Neuron (in vitro differentiated cells): ENCODE measurements around the gene RBPJL.

Experiments used
- H2AFZ ChIP-seq: one replicate; pipeline ENCODE4 v1.6.1; 2013; ENCODE audit warnings: low read depth, mild to moderate bottlenecking, inconsistent platforms, low read length, moderate library complexity
- H3K27me3 ChIP-seq: one replicate; pipeline ENCODE4 v1.6.1; 2013; ENCODE audit warnings: low read length; ENCODE audit not compliant: insufficient read depth
- H3K36me3 ChIP-seq: one replicate; pipeline ENCODE4 v1.6.1; 2013; ENCODE audit warnings: low read length; ENCODE audit not compliant: insufficient read depth
- H3K4me1 ChIP-seq: one replicate; pipeline ENCODE4 v1.6.1; 2013; ENCODE audit warnings: low read length; ENCODE audit not compliant: insufficient read depth
- H3K4me3 ChIP-seq: 2 replicates; pipeline ENCODE4 v1.5.1; 2013; ENCODE audit warnings: mild to moderate bottlenecking, low read length, moderate library complexity
- H3K9me3 ChIP-seq: one replicate; pipeline ENCODE4 v1.6.1; 2013; ENCODE audit warnings: low read length

Gene RBPJL

GRCh38 chr20:45330476-45330875 lies 23.8 kb downstream of the RBPJL start:
- H2AFZ ChIP-seq = no peak overlapping the region
- no peaks in the 10 kb centered on the region for H3K27me3 ChIP-seq
- H3K9me3 ChIP-seq = no peaks in the 10 kb centered on the region
- H3K36me3 ChIP-seq = no peaks in the 10 kb centered on the region
- H3K4me1 ChIP-seq = peaks cover 2% of the 10 kb centered on the region
- H3K4me3 ChIP-seq = no peak overlapping the region

- no peaks in the 10 kb centered on the region for H3K27me3 ChIP-seq
- H3K4me1 ChIP-seq = peaks cover 4% of the 10 kb centered on the region
- no peaks in the 10 kb centered on the region for H3K36me3 ChIP-seq
Measured at GRCh38 chr20:45336530-45337366, 30.1 kb downstream of the RBPJL start.

GRCh38 chr20:45337367-45338120 lies 30.9 kb downstream of the RBPJL start:
- Histone ChIP-seq H3K27me3 (no peaks in the 10 kb centered on the region), H3K9me3 (no peaks in the 10 kb centered on the region), H3K4me3 (no peak overlapping the region), H2AFZ (no peak overlapping the region), H3K4me1 (peaks cover 11% of the 10 kb centered on the region), H3K36me3 (no peaks in the 10 kb centered on the region)

More at GRCh38 chr20:45336530-45337366, 30.1 kb downstream of the RBPJL start:
- Histone ChIP-seq H3K9me3 (no peaks in the 10 kb centered on the region), H3K4me3 (no peak overlapping the region), H2AFZ (no peak overlapping the region)

- Histone ChIP-seq H3K36me3 (no peaks in the 10 kb centered on the region), H3K4me3 (no peak overlapping the region)
Measured at GRCh38 chr20:45338121-45339030, 31.7 kb downstream of the RBPJL start.

GRCh38 chr20:45339084-45339483 lies 32.4 kb downstream of the RBPJL start:
- Histone ChIP-seq H3K9me3 (no peaks in the 10 kb centered on the region), H2AFZ (no peak overlapping the region), H3K36me3 (no peaks in the 10 kb centered on the region), H3K27me3 (no peaks in the 10 kb centered on the region), H3K4me3 (no peak overlapping the region), H3K4me1 (peaks cover 23% of the 10 kb centered on the region)

More at GRCh38 chr20:45338121-45339030, 31.7 kb downstream of the RBPJL start:
- Histone ChIP-seq H3K4me1 (peaks cover 18% of the 10 kb centered on the region), H2AFZ (no peak overlapping the region), H3K27me3 (no peaks in the 10 kb centered on the region), H3K9me3 (no peaks in the 10 kb centered on the region)

- Histone ChIP-seq H2AFZ (no peak overlapping the region), H3K9me3 (no peaks in the 10 kb centered on the region), H3K36me3 (no peaks in the 10 kb centered on the region), H3K4me3 (no peak overlapping the region), H3K4me1 (peaks cover 25% of the 10 kb centered on the region), H3K27me3 (no peaks in the 10 kb centered on the region)
Measured at GRCh38 chr20:45339799-45340198, 33.2 kb downstream of the RBPJL start.

GRCh38 chr20:45340236-45340847 lies 33.7 kb downstream of the RBPJL start:
- Histone ChIP-seq H3K9me3 (no peaks in the 10 kb centered on the region), H2AFZ (no peak overlapping the region), H3K27me3 (peaks cover under 1% of the 10 kb centered on the region), H3K4me3 (no peak overlapping the region), H3K4me1 (peaks cover 25% of the 10 kb centered on the region), H3K36me3 (no peaks in the 10 kb centered on the region)

GRCh38 chr20:45340951-45341350 lies 34.3 kb downstream of the RBPJL start:
- H3K4me1 ChIP-seq = peaks cover 25% of the 10 kb centered on the region
- H2AFZ ChIP-seq = no peak overlapping the region
- H3K36me3 ChIP-seq = no peaks in the 10 kb centered on the region
- no peak overlapping the region for H3K4me3 ChIP-seq
- no peaks in the 10 kb centered on the region for H3K9me3 ChIP-seq
- H3K27me3 ChIP-seq = peaks cover 3% of the 10 kb centered on the region

GRCh38 chr20:45341579-45341938 lies 34.9 kb downstream of the RBPJL start:
- Histone ChIP-seq H3K9me3 (no peaks in the 10 kb centered on the region), H3K4me1 (peaks cover 27% of the 10 kb centered on the region), H3K4me3 (no peak overlapping the region), H3K27me3 (peaks cover 9% of the 10 kb centered on the region), H2AFZ (peak overlapping the region; percentile 41), H3K36me3 (no peaks in the 10 kb centered on the region)

GRCh38 chr20:45341939-45342854 lies 35.6 kb downstream of the RBPJL start:
- no peak overlapping the region for H3K4me3 ChIP-seq

GRCh38 chr20:45342855-45343531 lies 36.4 kb downstream of the RBPJL start:
- peaks cover 36% of the 10 kb centered on the region for H3K4me1 ChIP-seq
- H3K36me3 ChIP-seq = no peaks in the 10 kb centered on the region
- no peak overlapping the region for H2AFZ ChIP-seq
- H3K9me3 ChIP-seq = no peaks in the 10 kb centered on the region
- peaks cover 22% of the 10 kb centered on the region for H3K27me3 ChIP-seq
- H3K4me3 ChIP-seq = no peak overlapping the region

More at GRCh38 chr20:45341939-45342854, 35.6 kb downstream of the RBPJL start:
- H3K4me1 ChIP-seq = peaks cover 29% of the 10 kb centered on the region
- H3K27me3 ChIP-seq = peaks cover 15% of the 10 kb centered on the region
- H2AFZ ChIP-seq = peak overlapping the region; percentile 41
- H3K36me3 ChIP-seq = no peaks in the 10 kb centered on the region
- H3K9me3 ChIP-seq = no peaks in the 10 kb centered on the region
